Stomach (tissue), 9 donors: Measurements from ENCODE around the gene CYTH3. TPM values are rescaled to one million over a fixed set of nuclear protein-coding genes. Genes with fewer than 3 reads are reported as not detected.
A peak's percentile ranks its signal among the peaks of the same experiment; 100 is the strongest.

Experiments used
- DNase-seq, 2 donors: peaks; one replicate each; pipeline versions ENCODE4 v3.0.0 to v3.0.0-alpha.2; 2013 to 2019
- H3K27ac ChIP-seq, 5 donors: fragments of 200-600 bp in 4 of 5; sonication (generic) in 4 of 5; one replicate each; pipeline ENCODE4 v1.5.1; 2013 to 2019; ENCODE audit warnings: mild to moderate bottlenecking in 1 of 5, moderate library complexity in 1 of 5
- H3K27me3 ChIP-seq, 3 donors: fragments of 200-600 bp; sonication (generic); one replicate each; pipeline ENCODE4 v1.5.1; 2017 to 2019; ENCODE audit warnings: mixed run types in 1 of 3
- H3K36me3 ChIP-seq, 4 donors: fragments of 200-600 bp; sonication (generic); 1 replicate in 3 of 4; 2 replicates in 1 of 4; pipeline ENCODE4 v1.5.1; 2016 to 2019
- H3K4me1 ChIP-seq, 4 donors: fragments of 200-600 bp; sonication (generic); one replicate each; pipeline ENCODE4 v1.5.1; 2016 to 2019
- H3K4me3 ChIP-seq, 4 donors: fragments of 200-600 bp; sonication (generic) in 3 of 4; one replicate each; pipeline ENCODE4 v1.5.1; 2016 to 2019; ENCODE audit warnings: mild to moderate bottlenecking in 1 of 4
- H3K9me3 ChIP-seq, 4 donors: fragments of 200-600 bp; sonication (generic); one replicate each; pipeline ENCODE4 v1.5.1; 2016 to 2019
- CTCF ChIP-seq, 7 experiments: fragments of 450-650 bp in 4 of 7; fragments of 200-600 bp in 3 of 7; sonication (generic) in 3 of 7; IDR thresholded peaks; one replicate each; pipeline ENCODE4 v1.5.1; 2016 to 2019; ENCODE audit warnings: antibody characterized with exemption in 7 of 7, control low read depth in 2 of 7, mild to moderate bottlenecking in 1 of 7
- EP300 ChIP-seq: sonication (generic); formaldehyde crosslinking; IDR thresholded peaks from one replicate; pipeline ENCODE4 v1.6.1; 2017; ENCODE audit warnings: antibody characterized with exemption
- POLR2A ChIP-seq, 4 donors: fragments of 450-650 bp; IDR thresholded peaks; one replicate each; pipeline ENCODE4 v1.6.1; 2016; ENCODE audit warnings: antibody characterized with exemption in 4 of 4, control low read depth in 2 of 4, mild to moderate bottlenecking in 1 of 4, moderate library complexity in 1 of 4
- POLR2AphosphoS5 ChIP-seq, 3 donors: sonication (generic); formaldehyde crosslinking; IDR thresholded peaks; one replicate each; pipeline ENCODE4 v1.6.1; 2016; ENCODE audit warnings: antibody characterized with exemption in 3 of 3
- WGBS, 5 donors: extraction: QIAGEN DNeasy Blood & Tissue Kit in 3 of 5; methylation state at CpG; one replicate each; pipeline versions ENCODE4 v1.1.5 to v1.1.7; 2013 to 2018; 5-methylcytosine and 5-hydroxymethylcytosine counted together
- intact Hi-C: fragments of 100-400 bp; cut with DNase I; formaldehyde crosslinking; loops from one replicate; pipeline ENCODE4 v1.15.1; 2023; ENCODE audit warnings: low total_unique reads
- polyA plus RNA-seq, 3 donors: library from polyadenylated mRNA; stranded (reverse); fragments of 200-250 nt; gene quantifications; one replicate each; pipeline ENCODE4 v1.2.3, GENCODE V29; 2013
- total RNA-seq, 5 donors: library from RNA; depleted of rRNA; stranded (reverse); fragments of >200 nt; gene quantifications; one replicate each; pipeline versions ENCODE4 v1.1.0 to v1.2.3, GENCODE V29; 2014 to 2016
- donor health status: healthy with polysubstance abuse.
- donor health status: Bipolar disorder and iron deficiency.
- donor health status: healthy.

Gene CYTH3
- total and polyA plus RNA-seq, 8 donors = 5.1 to 33.8 (median 16.1) TPM

- Histone ChIP-seq H3K4me1 (no peaks in the 10 kb centered on the region), H3K9me3 (no peaks in the 10 kb centered on the region), H3K36me3 (peaks cover 69 to 100% (median 97%) of the 10 kb centered on the region in 4 donors), H3K27me3 (no peaks in the 10 kb centered on the region), H3K4me3 (no peak overlapping the region), H3K27ac (no peak overlapping the region)
- 83 to 87% (median 85%) methylated on average over 8 of the region's 8 CpGs for WGBS, 5 donors
- intact Hi-C loops = no loop called here
- no peak for TF ChIP-seq POLR2A (IDR thresholded peaks at IDR 0.05)
- TF ChIP-seq CTCF (IDR thresholded peaks at IDR 0.05) = no peak
- no peak for TF ChIP-seq POLR2AphosphoS5 (IDR thresholded peaks at IDR 0.05)
- no peak for TF ChIP-seq EP300
- DNase-seq = no peak
These were observed 128.4 kb downstream of the CYTH3 start for GRCh38 chr7:6143997-6144396.

GRCh38 chr7:6142871-6143380 is 129.5 kb downstream of the CYTH3 start:
- TF ChIP-seq POLR2A (IDR thresholded peaks at IDR 0.05) (no peak), CTCF (IDR thresholded peaks at IDR 0.05) (no peak), POLR2AphosphoS5 (IDR thresholded peaks at IDR 0.05) (no peak), EP300 (no peak)
- intact Hi-C loops = no loop called here
- no peak overlapping the region for H3K27ac ChIP-seq
- DNase-seq = peak in 1 of 2 donors; percentile 15
- no peaks in the 10 kb centered on the region for H3K9me3 ChIP-seq
- H3K4me3 ChIP-seq = no peak overlapping the region
- H3K4me1 ChIP-seq = no peaks in the 10 kb centered on the region
- H3K36me3 ChIP-seq = peaks cover 60 to 98% (median 96%) of the 10 kb centered on the region in 4 donors
- WGBS, 5 donors = 90 to 95% (median 94%) methylated on average over 16 of the region's 16 CpGs
- H3K27me3 ChIP-seq = no peaks in the 10 kb centered on the region

- no peak for DNase-seq
- 77 to 84% (median 80%) methylated on average over 17 of the region's 17 CpGs for WGBS, 5 donors
- intact Hi-C loops = no loop called here
- Histone ChIP-seq H3K4me1 (no peaks in the 10 kb centered on the region), H3K4me3 (no peak overlapping the region), H3K36me3 (peaks cover 37 to 86% (median 85%) of the 10 kb centered on the region in 4 donors), H3K27ac (peak overlapping the region in 1 of 5 donors; percentile 15), H3K9me3 (no peaks in the 10 kb centered on the region), H3K27me3 (no peaks in the 10 kb centered on the region)
- TF ChIP-seq POLR2AphosphoS5 (IDR thresholded peaks at IDR 0.05) (no peak), EP300 (no peak), POLR2A (IDR thresholded peaks at IDR 0.05) (no peak), CTCF (IDR thresholded peaks at IDR 0.05) (no peak)
These were observed 133.0 kb downstream of the CYTH3 start for GRCh38 chr7:6139189-6139996.

GRCh38 chr7:6136475-6136874 is 135.9 kb downstream of the CYTH3 start:
- no peaks in the 10 kb centered on the region for H3K27me3 ChIP-seq
- intact Hi-C loops = no loop called here
- H3K36me3 ChIP-seq = peaks cover 22 to 83% (median 79%) of the 10 kb centered on the region in 4 donors
- no peaks in the 10 kb centered on the region for H3K4me1 ChIP-seq
- DNase-seq = no peak
- no peaks in the 10 kb centered on the region for H3K9me3 ChIP-seq
- no peak overlapping the region for H3K27ac ChIP-seq
- WGBS, 5 donors = 92 to 94% (median 93%) methylated on average over 2 of the region's 2 CpGs
- no peak for TF ChIP-seq POLR2AphosphoS5 (IDR thresholded peaks at IDR 0.05)
- TF ChIP-seq EP300 = no peak
- TF ChIP-seq CTCF (IDR thresholded peaks at IDR 0.05) = no peak
- TF ChIP-seq POLR2A (IDR thresholded peaks at IDR 0.05) = no peak
- no peak overlapping the region for H3K4me3 ChIP-seq
